ENCODE results near the gene SLC25A29.

DNA sequence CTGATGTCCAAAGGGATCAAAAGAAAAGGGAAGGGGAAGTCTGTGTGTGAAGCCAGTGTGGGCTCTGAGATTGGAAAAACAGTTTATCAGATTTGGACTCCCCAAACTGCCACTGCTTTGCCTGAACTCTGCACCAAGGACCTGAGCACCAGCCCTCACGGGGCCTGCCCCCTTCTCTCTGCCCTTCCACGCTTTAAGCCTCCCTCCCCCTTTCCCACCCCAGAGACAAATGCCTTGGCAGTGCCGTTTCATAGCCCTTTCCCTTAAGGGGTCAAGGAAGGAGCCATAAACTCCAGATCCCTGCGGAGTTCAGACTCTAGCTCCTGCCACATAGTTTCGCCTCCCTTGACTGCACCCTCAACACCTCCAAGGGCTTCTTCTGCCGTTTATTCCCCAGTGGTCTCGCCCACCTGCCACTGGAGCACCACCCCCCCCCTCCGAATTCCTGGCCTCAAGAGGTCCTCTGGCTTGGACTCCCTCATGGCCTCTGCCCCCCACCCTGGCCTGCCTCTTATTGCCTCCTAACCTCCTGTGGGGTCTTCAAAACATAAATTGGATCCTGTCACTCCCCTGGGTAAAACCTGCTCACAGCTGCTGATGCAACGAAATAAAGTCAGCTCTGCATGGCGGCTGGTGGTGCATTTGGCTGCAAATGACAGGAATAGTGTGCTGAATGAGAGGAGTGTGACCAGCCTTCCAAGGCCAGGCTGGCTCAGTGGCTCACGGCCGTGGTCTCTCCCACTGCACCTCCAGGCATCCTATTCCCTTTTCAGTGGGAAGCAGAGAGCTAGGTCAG, 18.8 kb downstream of the SLC25A29 start:
- TF ChIP-seq, protein P1, sequence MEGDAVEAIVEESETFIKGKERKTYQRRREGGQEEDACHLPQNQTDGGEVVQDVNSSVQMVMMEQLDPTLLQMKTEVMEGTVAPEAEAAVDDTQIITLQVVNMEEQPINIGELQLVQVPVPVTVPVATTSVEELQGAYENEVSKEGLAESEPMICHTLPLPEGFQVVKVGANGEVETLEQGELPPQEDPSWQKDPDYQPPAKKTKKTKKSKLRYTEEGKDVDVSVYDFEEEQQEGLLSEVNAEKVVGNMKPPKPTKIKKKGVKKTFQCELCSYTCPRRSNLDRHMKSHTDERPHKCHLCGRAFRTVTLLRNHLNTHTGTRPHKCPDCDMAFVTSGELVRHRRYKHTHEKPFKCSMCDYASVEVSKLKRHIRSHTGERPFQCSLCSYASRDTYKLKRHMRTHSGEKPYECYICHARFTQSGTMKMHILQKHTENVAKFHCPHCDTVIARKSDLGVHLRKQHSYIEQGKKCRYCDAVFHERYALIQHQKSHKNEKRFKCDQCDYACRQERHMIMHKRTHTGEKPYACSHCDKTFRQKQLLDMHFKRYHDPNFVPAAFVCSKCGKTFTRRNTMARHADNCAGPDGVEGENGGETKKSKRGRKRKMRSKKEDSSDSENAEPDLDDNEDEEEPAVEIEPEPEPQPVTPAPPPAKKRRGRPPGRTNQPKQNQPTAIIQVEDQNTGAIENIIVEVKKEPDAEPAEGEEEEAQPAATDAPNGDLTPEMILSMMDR (IDR thresholded peaks at IDR 0.05), result no peak
- no peak for TF ChIP-seq POLR2A (IDR thresholded peaks at IDR 0.05)
